Measurements from ENCODE around the gene ANXA6.

DNA sequence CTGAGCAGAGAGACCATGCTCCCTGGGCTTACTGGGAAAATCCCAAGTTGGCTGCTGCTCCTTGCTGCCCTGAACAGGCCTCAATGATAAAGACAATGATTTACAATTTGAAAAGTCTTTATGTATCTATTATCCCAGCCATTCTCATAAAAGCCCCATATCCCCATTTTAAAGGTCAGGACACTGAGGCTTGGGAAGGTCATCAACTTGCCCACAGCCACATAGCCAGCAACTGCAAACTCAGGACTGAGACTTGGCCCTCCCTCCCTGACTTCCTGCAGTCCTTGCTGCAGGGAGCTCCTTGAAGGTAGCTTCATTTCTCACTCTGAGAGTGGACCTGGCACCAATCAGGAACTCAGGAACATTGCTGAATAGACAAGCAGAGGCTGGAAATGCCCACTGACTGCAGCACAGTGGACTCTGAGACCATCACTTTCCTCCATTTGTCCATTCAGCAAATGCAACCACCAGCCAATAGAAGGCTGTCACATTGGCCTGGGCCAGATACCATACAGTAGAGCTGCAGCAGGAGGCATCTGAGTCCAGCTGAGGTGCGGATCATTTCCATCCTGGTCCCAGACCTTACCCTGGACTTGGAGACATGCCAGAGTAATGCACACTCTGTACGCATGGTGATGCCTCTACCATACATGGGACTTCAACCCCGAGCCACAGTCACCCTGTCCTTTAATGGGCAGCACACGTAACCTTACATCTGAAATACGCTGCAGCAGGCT, 95.0 kb downstream of the ANXA6 start:
- TF ChIP-seq, protein P1, sequence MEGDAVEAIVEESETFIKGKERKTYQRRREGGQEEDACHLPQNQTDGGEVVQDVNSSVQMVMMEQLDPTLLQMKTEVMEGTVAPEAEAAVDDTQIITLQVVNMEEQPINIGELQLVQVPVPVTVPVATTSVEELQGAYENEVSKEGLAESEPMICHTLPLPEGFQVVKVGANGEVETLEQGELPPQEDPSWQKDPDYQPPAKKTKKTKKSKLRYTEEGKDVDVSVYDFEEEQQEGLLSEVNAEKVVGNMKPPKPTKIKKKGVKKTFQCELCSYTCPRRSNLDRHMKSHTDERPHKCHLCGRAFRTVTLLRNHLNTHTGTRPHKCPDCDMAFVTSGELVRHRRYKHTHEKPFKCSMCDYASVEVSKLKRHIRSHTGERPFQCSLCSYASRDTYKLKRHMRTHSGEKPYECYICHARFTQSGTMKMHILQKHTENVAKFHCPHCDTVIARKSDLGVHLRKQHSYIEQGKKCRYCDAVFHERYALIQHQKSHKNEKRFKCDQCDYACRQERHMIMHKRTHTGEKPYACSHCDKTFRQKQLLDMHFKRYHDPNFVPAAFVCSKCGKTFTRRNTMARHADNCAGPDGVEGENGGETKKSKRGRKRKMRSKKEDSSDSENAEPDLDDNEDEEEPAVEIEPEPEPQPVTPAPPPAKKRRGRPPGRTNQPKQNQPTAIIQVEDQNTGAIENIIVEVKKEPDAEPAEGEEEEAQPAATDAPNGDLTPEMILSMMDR (IDR thresholded peaks at IDR 0.05; ENCODE audit: low read depth, low read length) = no peak
- TF ChIP-seq EZH2phosphoT487 (IDR thresholded peaks at IDR 0.05; ENCODE audit: low read depth) = no peak

All from OCI-LY3 (cell line).